SK-N-SH (cell line): Measurements from ENCODE around the gene KCNAB1.

Experiments
- CHD2 ChIP-seq: fragments of 150-350 bp; IDR thresholded peaks from 2 replicates; pipeline ENCODE4 v1.6.1; 2018; ENCODE audit warnings: low read length; ENCODE audit not compliant: partially characterized antibody
- EP300 ChIP-seq, 2 experiments: IDR thresholded peaks; 2 replicates each; pipeline versions ENCODE4 v1.4.0 to v1.6.1; 2012; ENCODE audit warnings: borderline replicate concordance in 1 of 2, low read depth in 1 of 2, low read length in 1 of 2
- EZH2phosphoT487 ChIP-seq: fragments of 200-600 bp; sonication (generic); IDR thresholded peaks from 2 replicates; pipeline ENCODE4 v1.6.1; 2017; ENCODE audit warnings: low read depth, mixed run types, mild to moderate bottlenecking, antibody characterized with exemption, moderate library complexity, borderline replicate concordance
- FOXJ3 ChIP-seq: sonication (generic); formaldehyde crosslinking; IDR thresholded peaks from 2 replicates; pipeline ENCODE4 v1.5.1; 2020; ENCODE audit warnings: mild to moderate bottlenecking, missing genetic modification reagents
- MAX ChIP-seq: IDR thresholded peaks from 2 replicates; pipeline ENCODE4 v1.4.0; 2012; ENCODE audit warnings: low read depth
- MEF2A ChIP-seq: IDR thresholded peaks from 2 replicates; pipeline ENCODE4 v1.4.0; 2012; ENCODE audit warnings: low read depth, borderline replicate concordance
- NRF1 ChIP-seq: IDR thresholded peaks from 2 replicates; pipeline ENCODE4 v1.6.1; 2012; ENCODE audit warnings: low read depth, mild to moderate bottlenecking, low read length
- POLR2AphosphoS5 ChIP-seq: IDR thresholded peaks from 2 replicates; pipeline ENCODE4 v1.6.1; 2012; ENCODE audit warnings: low read depth, low read length
- RFX5 ChIP-seq: IDR thresholded peaks from 2 replicates; pipeline ENCODE4 v1.6.1; 2012; ENCODE audit warnings: mild to moderate bottlenecking, improper control_type of control experiment, low read length
- TAF1 ChIP-seq: IDR thresholded peaks from 2 replicates; pipeline ENCODE4 v1.6.1; 2012; ENCODE audit warnings: low read depth, mild to moderate bottlenecking, low read length, moderate library complexity, borderline replicate concordance
- TCF12 ChIP-seq: IDR thresholded peaks from 2 replicates; pipeline ENCODE4 v1.4.0; 2012
- TF ChIP-seq, protein P1 (sequence below): IDR thresholded peaks from 2 replicates; pipeline ENCODE4 v1.4.0; 2012; ENCODE audit warnings: low read depth, borderline replicate concordance
- TF ChIP-seq, protein P2 (sequence below): fragments of 200-600 bp; sonication (generic); IDR thresholded peaks from 2 replicates; pipeline ENCODE4 v1.6.1; 2017; ENCODE audit warnings: antibody characterized with exemption, mild to moderate bottlenecking, moderate library complexity
- TF ChIP-seq, protein P3 (sequence below): IDR thresholded peaks from 2 replicates; pipeline ENCODE4 v1.4.0; 2012; ENCODE audit warnings: low read depth, borderline replicate concordance

DNA sequence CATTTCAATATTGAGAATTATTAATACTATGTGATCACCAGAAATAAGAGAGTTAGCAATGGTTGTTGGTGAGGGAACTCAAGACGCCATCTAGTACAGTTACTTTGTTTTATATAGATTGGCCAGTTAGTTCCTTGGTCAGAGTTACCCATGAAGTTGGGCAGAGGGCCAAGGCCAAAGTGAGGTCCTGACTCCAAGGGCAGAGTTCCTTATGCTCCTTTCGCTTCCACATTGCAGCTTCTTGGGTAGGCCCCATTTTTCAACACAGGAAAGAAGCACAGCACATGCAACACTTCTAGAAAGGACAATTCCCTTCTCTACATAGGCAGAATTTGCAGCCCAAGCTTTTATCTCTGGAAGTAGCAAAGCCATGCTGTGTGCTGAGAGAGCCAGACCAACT lies 178.6 kb downstream of the KCNAB1 start:
- TF ChIP-seq TAF1 = no peak
- no peak for TF ChIP-seq POLR2AphosphoS5
- no peak for TF ChIP-seq MEF2A
- no peak for TF ChIP-seq EZH2phosphoT487
- TF ChIP-seq, protein P1, sequence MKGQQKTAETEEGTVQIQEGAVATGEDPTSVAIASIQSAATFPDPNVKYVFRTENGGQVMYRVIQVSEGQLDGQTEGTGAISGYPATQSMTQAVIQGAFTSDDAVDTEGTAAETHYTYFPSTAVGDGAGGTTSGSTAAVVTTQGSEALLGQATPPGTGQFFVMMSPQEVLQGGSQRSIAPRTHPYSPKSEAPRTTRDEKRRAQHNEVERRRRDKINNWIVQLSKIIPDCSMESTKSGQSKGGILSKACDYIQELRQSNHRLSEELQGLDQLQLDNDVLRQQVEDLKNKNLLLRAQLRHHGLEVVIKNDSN = no peak
- no peak for TF ChIP-seq MAX
- TF ChIP-seq EP300 (IDR thresholded peaks at IDR 0.05; ENCODE audit: borderline replicate concordance in 1 of 2, low read depth in 1 of 2, low read length in 1 of 2) = no peak
- TF ChIP-seq FOXJ3 (CRISPR knock-in tag) = no peak
- TF ChIP-seq RFX5 = no peak
- TF ChIP-seq, protein P2, sequence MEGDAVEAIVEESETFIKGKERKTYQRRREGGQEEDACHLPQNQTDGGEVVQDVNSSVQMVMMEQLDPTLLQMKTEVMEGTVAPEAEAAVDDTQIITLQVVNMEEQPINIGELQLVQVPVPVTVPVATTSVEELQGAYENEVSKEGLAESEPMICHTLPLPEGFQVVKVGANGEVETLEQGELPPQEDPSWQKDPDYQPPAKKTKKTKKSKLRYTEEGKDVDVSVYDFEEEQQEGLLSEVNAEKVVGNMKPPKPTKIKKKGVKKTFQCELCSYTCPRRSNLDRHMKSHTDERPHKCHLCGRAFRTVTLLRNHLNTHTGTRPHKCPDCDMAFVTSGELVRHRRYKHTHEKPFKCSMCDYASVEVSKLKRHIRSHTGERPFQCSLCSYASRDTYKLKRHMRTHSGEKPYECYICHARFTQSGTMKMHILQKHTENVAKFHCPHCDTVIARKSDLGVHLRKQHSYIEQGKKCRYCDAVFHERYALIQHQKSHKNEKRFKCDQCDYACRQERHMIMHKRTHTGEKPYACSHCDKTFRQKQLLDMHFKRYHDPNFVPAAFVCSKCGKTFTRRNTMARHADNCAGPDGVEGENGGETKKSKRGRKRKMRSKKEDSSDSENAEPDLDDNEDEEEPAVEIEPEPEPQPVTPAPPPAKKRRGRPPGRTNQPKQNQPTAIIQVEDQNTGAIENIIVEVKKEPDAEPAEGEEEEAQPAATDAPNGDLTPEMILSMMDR = no peak
- TF ChIP-seq, protein P3, sequence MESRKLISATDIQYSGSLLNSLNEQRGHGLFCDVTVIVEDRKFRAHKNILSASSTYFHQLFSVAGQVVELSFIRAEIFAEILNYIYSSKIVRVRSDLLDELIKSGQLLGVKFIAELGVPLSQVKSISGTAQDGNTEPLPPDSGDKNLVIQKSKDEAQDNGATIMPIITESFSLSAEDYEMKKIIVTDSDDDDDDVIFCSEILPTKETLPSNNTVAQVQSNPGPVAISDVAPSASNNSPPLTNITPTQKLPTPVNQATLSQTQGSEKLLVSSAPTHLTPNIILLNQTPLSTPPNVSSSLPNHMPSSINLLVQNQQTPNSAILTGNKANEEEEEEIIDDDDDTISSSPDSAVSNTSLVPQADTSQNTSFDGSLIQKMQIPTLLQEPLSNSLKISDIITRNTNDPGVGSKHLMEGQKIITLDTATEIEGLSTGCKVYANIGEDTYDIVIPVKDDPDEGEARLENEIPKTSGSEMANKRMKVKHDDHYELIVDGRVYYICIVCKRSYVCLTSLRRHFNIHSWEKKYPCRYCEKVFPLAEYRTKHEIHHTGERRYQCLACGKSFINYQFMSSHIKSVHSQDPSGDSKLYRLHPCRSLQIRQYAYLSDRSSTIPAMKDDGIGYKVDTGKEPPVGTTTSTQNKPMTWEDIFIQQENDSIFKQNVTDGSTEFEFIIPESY = no peak
- TF ChIP-seq TCF12 = no peak
- TF ChIP-seq NRF1 = no peak
- TF ChIP-seq CHD2 = no peak
